Activated B cell treated with CpG ODN at 0.5 μM for 24 hours (primary cell): ENCODE data around the gene LGMN. TPM values are rescaled to one million over a fixed set of nuclear protein-coding genes. Genes with fewer than 3 reads are reported as not detected.

Experiments used
- ATAC-seq: fragments of 200-7000 bp; cut with Tn5 transposase; one replicate; pipeline ENCODE4 v1.10.0; 2021; ENCODE audit warnings: low read depth, mild to moderate bottlenecking, moderate library complexity
- CTCF ChIA-PET: fragments of 350-600 bp; sonication (Branson Sonifier 250); formaldehyde crosslinking; loops from one replicate; lab custom pipeline; 2021; ENCODE audit warnings: antibody characterized with exemption; lab: Charles Lee
- POLR2A ChIA-PET: fragments of 350-600 bp; sonication (Branson Sonifier 250); formaldehyde crosslinking; loops from one replicate; lab custom pipeline; 2021; ENCODE audit warnings: antibody characterized with exemption; lab: Charles Lee
- DNase-seq: peaks from one replicate; pipeline ENCODE4 v3.0.0; 2022
- H3K27ac Mint-ChIP-seq: one replicate; pipeline ENCODE4 v1.8.0; 2020; ENCODE audit warnings: mixed read lengths
- H3K27me3 Mint-ChIP-seq: one replicate; pipeline ENCODE4 v1.8.0; 2021; ENCODE audit warnings: mixed read lengths
- H3K36me3 Mint-ChIP-seq: one replicate; pipeline ENCODE4 v1.8.0; 2021; ENCODE audit warnings: low read depth, mixed read lengths
- H3K4me1 Mint-ChIP-seq: one replicate; pipeline ENCODE4 v1.8.0; 2021; ENCODE audit warnings: mixed read lengths
- H3K4me3 Mint-ChIP-seq: one replicate; pipeline ENCODE4 v1.8.0; 2020; ENCODE audit warnings: mild to moderate bottlenecking, mixed read lengths
- H3K9me3 Mint-ChIP-seq: one replicate; pipeline ENCODE4 v1.8.0; 2020; ENCODE audit warnings: mixed read lengths
- intact Hi-C: fragments of 100-400 bp; cut with micrococcal nuclease; formaldehyde crosslinking; loops from one replicate; pipeline ENCODE4 v1.15.1; 2024
- total RNA-seq: library from RNA; stranded (reverse); gene quantifications from 2 replicates; pipeline ENCODE4 v1.2.3, GENCODE V29; 2022
- TF ChIP-seq, protein P1 (sequence below): fragments of 200-600 bp; IDR thresholded peaks from one replicate; pipeline ENCODE4 v1.8.0; 2022; ENCODE audit warnings: antibody characterized with exemption, mild to moderate bottlenecking

LGMN gene
- total RNA-seq, 1 donor from 2014 or later, result 11.8 TPM

DNA sequence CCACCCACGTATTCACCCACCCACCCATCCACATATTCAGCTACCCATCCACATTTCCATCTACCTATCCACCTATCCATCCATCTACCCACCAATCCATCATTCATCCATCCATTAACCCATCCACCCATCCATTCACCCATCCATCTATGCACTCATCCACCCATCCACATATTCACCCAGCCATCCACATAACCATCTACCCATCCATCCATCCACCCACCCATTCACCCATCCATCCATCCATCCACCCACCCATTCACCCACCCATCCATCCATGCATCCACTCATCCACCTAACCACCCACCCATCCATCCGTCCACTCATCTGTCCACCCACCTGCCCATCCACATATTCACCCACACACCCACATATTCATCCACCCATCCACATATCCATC is 70.5 kb downstream of the LGMN start:
- Mint-ChIP-seq H3K27me3 (no peaks in the 10 kb centered on the region), H3K9me3 (no peaks in the 10 kb centered on the region), H3K27ac (peak overlapping the region; percentile 11), H3K4me1 (peaks cover 63% of the 10 kb centered on the region), H3K36me3 (peaks cover 75% of the 10 kb centered on the region), H3K4me3 (no peak overlapping the region)
- intact Hi-C loops, result loop anchor here (1.0 to 5.0 kb wide), 12 partner anchors 13 to 1279 kb away; partner anchors contain the start of genes ATXN3, CPSF2 and NDUFB1
- CTCF ChIA-PET, result interaction anchor here (1.0 to 9.4 kb wide), 3 partner anchors 8 to 88 kb away, joined by 5 to 71 read pairs (median 10); no protein-coding TSS in a partner anchor
- ATAC-seq (no peak), DNase-seq (no peak)
- TF ChIP-seq, protein P1, sequence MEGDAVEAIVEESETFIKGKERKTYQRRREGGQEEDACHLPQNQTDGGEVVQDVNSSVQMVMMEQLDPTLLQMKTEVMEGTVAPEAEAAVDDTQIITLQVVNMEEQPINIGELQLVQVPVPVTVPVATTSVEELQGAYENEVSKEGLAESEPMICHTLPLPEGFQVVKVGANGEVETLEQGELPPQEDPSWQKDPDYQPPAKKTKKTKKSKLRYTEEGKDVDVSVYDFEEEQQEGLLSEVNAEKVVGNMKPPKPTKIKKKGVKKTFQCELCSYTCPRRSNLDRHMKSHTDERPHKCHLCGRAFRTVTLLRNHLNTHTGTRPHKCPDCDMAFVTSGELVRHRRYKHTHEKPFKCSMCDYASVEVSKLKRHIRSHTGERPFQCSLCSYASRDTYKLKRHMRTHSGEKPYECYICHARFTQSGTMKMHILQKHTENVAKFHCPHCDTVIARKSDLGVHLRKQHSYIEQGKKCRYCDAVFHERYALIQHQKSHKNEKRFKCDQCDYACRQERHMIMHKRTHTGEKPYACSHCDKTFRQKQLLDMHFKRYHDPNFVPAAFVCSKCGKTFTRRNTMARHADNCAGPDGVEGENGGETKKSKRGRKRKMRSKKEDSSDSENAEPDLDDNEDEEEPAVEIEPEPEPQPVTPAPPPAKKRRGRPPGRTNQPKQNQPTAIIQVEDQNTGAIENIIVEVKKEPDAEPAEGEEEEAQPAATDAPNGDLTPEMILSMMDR, result no peak
- POLR2A ChIA-PET, result interaction anchor here (0.7 to 5.7 kb wide), 8 partner anchors 10 to 638 kb away, joined by 5 to 144 read pairs (median 8); partner anchors contain the start of genes ATXN3, CPSF2, NDUFB1 and TRIP11

DNA sequence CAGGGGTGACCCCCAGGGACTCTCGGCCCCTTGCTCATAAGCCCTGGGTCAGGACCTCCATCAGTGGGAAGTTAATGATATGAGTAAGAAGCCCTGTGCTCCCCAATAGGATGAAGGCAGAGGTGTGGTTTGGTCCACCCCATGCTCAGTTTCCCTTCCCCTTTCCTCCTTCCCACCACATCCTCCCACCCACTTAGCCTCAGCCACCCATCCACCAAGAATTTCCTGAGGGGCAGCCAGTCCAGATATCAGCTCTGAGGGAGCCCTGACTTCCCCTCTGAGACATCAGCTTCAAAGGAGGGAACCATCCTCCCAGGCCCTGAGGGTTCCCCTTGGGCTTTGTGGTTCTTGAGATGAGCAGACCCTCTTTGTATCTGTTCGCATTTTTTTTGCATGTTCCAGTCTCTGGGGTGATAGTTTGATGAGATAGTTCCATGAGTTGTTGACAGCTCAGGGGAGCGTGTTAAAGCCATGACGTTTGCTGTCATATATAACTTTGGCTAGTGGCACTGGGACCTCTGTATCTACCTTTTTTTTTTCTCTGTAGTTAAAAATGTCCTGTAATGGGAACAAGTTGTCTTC is 71.2 kb downstream of the LGMN start:
- intact Hi-C loops, result loop anchor here (1.0 to 5.0 kb wide), 12 partner anchors 12 to 1280 kb away; partner anchors contain the start of genes ATXN3, CPSF2 and NDUFB1
- H3K27ac Mint-ChIP-seq, result peak overlapping the region; percentile 82
- TF ChIP-seq, protein P1, result no peak
- no peaks in the 10 kb centered on the region for H3K9me3 Mint-ChIP-seq
- POLR2A ChIA-PET, result interaction anchor here (0.7 to 5.7 kb wide), 20 partner anchors 9 to 1167 kb away, joined by 3 to 144 read pairs (median 5); partner anchors contain the start of genes ATXN3, CPSF2, GOLGA5 and NDUFB1
- DNase-seq (peak; percentile 70), ATAC-seq (peak; percentile 86)
- H3K27me3 Mint-ChIP-seq, result no peaks in the 10 kb centered on the region
- H3K4me3 Mint-ChIP-seq, result peak overlapping the region; percentile 71
- H3K4me1 Mint-ChIP-seq, result peaks cover 68% of the 10 kb centered on the region
- peaks cover 75% of the 10 kb centered on the region for H3K36me3 Mint-ChIP-seq
- CTCF ChIA-PET, result interaction anchor here (0.6 to 9.4 kb wide), 11 partner anchors 9 to 542 kb away, joined by 3 to 71 read pairs (median 5); no protein-coding TSS in a partner anchor

DNA sequence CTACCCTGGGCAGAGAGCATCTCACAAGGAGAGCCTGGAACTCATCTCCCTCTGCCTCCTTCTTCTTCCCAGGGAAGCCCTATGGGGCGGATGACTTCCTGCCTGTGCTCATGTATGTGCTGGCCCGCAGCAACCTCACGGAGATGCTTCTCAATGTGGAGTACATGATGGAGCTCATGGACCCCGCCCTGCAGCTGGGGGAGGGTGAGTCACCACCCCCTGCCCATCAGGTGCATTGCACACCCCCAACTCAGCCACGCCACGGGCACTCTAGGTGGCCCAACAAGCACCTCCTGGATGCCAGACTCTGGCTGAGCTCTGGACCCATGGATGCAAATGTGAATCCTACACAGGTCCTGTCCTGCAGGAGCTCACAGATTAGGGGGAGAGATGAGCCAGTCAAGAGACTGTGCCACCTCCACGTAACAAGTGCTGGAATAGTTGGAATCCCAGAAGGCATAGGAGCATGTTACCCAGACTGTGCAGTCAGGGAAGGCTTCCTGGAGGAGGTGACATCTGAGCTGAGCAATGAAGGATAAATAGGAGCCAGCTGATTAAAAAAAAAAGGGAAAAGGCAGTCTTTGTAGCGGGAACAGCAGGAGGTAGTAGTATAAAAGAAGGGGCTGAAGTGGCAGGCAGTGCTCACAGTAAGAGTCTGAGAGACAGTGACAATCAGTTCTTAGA is 71.9 kb downstream of the LGMN start:
- Mint-ChIP-seq H3K27me3 (no peaks in the 10 kb centered on the region), H3K9me3 (no peaks in the 10 kb centered on the region), H3K4me3 (peak overlapping the region; percentile 71), H3K4me1 (peaks cover 71% of the 10 kb centered on the region), H3K36me3 (peaks cover 74% of the 10 kb centered on the region), H3K27ac (peak overlapping the region; percentile 82)
- TF ChIP-seq, protein P1, result no peak
- intact Hi-C loops, result loop anchor here (1.0 to 5.0 kb wide), 12 partner anchors 11 to 1281 kb away; partner anchors contain the start of genes ATXN3, CPSF2 and NDUFB1
- ChIA-PET CTCF (interaction anchor here (0.6 to 9.4 kb wide), 12 partner anchors 10 to 541 kb away, joined by 3 to 71 read pairs (median 4); no protein-coding TSS in a partner anchor), POLR2A (interaction anchor here (0.6 to 5.7 kb wide), 21 partner anchors 8 to 1166 kb away, joined by 3 to 144 read pairs (median 4); partner anchors contain the start of genes ATXN3, CPSF2, GOLGA5 and NDUFB1)
- no peak for ATAC-seq
- no peak for DNase-seq

DNA sequence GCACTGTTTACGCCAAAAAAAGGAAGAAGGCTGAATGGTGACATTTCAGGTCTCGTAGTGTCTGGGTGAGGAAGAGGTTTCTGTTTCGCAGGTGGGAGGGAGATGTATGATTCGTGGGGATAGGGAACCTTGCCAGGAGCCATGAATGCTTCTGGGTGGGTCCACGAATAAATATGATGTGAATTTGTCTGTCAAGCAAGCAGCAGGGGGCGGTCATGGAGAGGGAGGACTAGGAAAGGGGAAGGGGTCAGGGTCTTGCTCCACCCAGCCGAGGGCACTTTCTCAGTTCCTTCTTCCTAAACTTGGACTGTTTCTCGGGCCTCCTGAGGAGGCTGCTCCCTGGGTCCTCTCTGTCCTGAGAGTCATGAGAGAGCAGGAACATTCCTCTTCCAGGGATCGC is 72.5 kb downstream of the LGMN start:
- Mint-ChIP-seq H3K4me1 (peaks cover 72% of the 10 kb centered on the region), H3K9me3 (no peaks in the 10 kb centered on the region), H3K36me3 (peaks cover 74% of the 10 kb centered on the region), H3K27ac (peak overlapping the region; percentile 82), H3K27me3 (no peaks in the 10 kb centered on the region), H3K4me3 (peak overlapping the region; percentile 71)
- ATAC-seq (no peak), DNase-seq (no peak)
- intact Hi-C loops, result loop anchor here (2.0 to 5.0 kb wide), 4 partner anchors 161 to 1281 kb away; partner anchors contain the start of genes CPSF2 and NDUFB1
- ChIA-PET CTCF (interaction anchor here (0.8 to 9.4 kb wide), 5 partner anchors 9 to 107 kb away, joined by 3 to 71 read pairs (median 5); no protein-coding TSS in a partner anchor), POLR2A (interaction anchor here (0.9 to 5.7 kb wide), 5 partner anchors 8 to 112 kb away, joined by 3 to 144 read pairs (median 28); no protein-coding TSS in a partner anchor)
- TF ChIP-seq, protein P1, result no peak
